Epidermal melanocyte (primary cell): ENCODE results near the gene PPIL6.

Experiments
- DNase-seq: peaks from one replicate; pipeline ENCODE4 v3.0.0; 2011; ENCODE audit warnings: low spot score; ENCODE audit not compliant: insufficient read length

Gene PPIL6

DNA sequence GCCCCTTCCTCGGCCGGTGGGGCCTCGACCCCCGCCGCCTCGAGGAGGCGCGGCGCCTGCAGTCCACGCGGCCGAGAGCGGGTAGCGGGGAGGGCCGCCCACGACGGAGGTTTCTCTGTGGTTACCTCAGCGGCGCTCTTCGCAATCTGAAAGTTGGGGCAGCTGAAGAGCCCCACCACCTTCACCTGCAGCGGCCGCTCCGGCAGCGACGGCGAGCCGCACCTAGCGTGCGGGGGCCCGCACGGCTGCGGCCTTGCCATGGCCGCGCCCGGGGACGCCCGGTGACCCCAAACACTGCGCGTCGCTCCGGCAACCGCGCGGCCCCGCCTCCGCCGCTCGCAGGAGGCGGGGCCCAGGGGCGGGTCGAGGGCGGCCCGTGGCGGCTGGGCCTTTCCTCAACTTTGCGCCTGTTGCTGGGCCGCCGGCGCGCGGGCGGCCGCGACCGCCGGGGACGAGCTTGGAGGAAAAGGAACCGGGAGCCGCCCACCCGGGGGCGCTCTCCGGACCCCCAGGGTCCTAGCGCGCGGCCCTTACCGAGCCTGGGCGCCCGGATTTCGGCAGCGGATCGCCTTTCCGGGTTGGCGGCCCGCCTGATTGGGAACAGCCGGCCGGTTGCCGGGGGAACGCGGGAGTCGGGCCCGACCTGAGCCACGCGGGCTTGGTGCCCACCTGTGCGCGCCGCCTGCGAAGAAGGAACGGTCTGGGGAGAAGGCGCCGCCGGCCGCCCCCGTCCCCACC, at the start of gene PPIL6, which contains the start of gene SMPD2:
TSS of gene PPIL6 (minus strand) at position 298 of the 738 bp plus-strand sequence. CDS start at position 260, 38 bp downstream.
TSS of gene SMPD2 (plus strand) at position 394 of the 738 bp plus-strand sequence. CDS start 398 bp downstream, outside the sequence.
- DNase-seq, result peak; percentile 79

DNA sequence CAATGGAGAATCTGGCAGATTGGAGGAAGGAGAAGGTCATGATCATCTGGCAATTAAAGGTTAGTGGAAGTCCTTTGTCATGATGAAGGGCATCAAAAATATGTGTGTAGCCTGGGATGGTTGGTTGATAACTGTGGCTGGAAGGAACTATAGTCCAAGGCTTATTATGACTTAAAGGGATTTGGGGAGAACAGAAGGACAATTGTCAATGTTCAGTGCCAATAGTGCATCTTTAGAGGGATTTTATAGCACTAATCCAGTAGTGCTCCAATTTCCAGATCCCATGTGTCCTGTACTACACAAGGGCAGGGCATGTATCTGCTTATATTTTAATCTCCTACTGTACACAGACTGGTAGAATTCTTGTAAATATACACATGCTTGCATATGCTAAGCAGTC, 47.6 kb upstream of the PPIL6 start:
- no peak for DNase-seq

DNA sequence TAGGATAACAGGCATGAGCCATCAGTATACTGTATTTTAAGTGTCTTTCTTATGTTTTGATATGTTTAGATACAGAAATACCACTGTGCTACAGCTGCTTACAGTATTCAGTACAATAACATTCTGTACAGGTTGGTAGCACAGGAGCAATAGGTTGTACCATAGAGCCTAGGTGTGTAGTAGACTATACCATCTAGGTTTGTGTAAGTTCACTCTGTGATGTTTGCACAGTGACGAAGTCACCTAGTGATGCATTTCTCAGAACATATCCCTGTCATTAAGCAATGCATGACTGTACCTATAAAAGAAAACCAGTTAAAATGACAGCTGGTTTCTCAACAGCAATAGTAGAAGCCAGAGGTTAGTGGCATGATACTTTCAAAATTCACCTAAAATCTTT, 45.6 kb upstream of the PPIL6 start:
- DNase-seq, result no peak

DNA sequence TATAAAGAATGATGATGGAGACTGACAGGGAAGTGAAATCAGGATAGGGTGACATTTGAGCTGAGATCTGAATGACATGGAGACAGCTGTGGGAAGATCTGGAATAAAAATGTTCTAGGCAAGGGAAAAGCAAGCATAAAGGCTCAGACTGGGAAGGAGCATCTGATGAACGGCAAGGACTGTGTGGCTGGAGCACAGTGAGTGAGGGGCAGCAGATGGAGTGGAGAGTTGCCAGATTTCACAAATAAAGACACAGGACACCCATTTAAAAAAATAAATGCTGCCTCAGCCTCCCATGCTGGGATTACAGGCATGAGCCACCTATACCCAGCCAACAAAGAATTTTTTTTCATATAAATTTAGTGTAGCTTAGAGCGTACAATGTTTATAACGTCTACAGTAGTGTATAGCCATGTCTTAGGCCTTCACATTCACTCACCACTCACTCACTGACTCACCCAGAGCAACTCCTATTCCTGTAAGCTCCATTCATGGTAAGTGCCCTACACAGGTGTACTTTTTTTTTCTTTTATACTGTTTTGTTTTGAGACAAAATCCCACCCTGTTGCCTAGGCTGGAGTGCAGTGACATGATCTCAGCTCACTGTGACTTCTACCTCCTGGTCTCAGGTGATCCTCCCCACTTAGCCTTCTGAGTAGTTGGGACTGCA, 45.0 kb upstream of the PPIL6 start:
- DNase-seq, result no peak

DNA sequence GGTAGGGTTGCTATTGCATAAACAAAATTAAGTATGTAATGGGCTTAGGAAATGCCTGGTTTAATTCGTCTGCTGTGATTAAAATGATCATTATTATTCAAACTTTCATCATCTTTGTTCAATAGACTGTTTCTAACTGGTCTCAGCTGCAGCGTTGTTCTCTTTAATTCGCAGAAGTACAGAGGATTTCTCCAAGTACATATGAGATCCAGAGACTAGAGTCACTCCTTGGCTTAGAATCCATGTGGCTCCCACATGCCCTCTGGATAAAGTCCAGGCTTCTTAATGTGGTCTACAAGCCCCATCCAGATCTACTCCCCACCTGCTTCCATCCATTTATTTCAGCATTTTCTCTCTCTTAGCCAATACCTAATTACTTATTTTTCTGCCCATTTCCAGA, 43.7 kb upstream of the PPIL6 start:
- no peak for DNase-seq

DNA sequence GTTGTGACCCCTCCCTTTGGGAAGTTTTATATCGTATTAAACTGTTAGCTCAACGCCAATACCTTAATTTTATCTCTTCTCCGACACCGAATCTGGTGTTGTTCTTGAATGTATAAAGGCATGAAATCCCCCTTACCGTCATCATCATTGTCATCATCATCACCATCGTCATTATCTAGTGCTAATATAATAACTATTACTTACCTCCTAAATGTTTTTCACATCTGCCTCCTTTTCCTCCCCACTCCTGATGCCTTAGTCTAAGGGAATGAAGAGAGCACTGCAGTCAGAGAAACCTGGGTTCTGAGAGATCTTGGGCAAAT, 43.3 kb upstream of the PPIL6 start:
- DNase-seq, result no peak

DNA sequence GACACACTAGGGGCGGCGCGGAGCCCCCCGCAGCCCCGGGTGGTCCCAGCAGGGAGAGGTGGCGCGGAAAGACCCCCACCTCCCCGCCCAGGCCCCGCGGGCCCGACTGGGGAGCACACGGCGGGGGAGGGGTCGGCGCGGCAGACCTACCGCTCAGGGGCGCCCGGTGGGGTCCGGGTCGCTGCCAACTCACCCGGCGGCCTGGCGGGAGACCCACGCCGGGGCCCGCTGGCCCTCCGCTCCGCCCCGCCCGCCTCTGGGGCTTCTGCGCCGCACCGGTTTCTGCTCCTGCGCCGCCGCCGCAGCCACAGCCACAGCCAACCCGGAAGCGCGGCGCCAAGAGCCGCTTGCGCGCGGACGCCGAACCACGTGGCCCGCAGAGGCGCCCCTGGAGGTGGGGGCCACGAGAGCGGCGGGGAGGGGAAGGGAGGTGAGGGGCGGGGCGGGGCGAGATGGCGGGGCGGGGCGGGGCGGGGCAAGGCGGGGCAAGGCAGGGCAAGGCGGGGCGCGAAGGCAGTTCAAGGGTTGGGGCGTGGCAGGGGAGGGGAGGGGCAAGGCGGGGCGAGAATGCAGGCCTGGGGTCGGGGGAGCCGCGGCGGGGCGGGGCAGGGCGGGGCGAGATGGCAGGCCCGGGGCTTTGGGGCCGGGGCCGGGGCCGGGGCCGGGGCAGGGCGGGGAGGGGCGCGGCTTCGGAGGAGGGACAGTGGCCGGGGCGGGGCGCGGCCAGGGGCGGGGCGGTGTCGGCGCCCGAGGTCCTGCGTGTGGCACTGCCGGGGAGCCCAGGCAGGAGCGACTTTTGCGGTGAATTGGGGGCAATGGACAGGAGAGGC, 42.7 kb upstream of the PPIL6 start, which contains the start of gene ZBTB24:
TSS of gene ZBTB24 (minus strand) at position 315 of the 830 bp plus-strand sequence. CDS start 1,193 bp downstream, outside the sequence.
- DNase-seq, result peak; percentile 67

DNA sequence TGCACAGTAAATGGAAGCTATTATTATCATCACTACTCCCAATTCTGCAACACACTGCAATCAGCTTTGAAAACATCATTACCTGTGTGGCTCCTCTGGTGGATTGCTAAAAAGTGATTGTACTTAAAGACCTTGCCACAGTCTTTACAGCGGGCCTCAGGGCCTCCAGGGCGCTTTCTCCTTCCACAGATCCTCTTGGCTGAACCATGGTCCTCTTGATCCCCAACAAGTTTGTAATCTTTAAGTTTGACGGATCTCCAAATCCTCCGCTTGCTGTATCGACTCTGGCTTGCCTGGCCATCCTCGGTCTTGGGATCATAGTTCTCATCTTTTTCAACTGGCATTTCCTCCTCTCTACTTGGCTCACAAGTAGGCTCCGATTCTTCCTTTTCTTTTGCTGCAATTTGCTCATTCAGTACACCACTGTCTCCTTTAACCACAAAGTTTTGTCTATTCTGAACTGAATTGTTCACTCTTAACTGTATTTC, 40.6 kb upstream of the PPIL6 start:
- DNase-seq, result no peak

DNA sequence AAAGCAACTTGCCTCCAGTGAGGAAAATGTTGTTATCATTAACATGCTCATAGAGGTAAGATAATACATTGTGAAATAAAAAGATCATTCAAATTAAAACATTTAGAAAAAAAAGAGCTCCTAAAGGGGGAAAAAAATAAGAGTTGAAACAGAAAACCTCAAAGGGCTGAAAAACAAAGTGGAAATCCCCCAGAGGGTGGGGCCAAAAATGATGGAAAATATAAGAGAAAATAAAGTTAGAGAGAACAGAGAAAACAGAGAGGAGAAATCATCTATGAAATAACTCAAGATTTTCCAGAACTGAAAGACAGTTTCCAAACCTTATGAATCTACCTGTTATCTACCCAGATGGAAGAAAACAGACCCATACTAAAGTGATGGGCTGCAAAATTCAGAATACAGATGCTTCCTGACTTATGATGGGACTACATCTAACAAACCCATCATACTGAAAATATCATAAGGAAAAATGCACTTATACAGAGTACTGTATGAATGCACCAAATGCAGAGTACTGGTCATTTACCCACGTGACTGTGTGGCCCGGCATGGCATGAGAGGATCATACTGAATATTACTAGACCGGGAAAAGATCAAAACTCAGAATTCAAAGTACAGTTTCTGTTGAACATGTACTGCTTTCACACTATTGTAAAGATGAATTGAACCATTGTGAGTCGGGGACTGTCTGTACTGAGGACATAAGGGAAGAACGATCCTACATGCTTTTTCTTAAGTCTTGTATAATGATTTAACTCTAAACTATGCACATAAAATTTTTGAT, 38.6 kb upstream of the PPIL6 start:
- no peak for DNase-seq

DNA sequence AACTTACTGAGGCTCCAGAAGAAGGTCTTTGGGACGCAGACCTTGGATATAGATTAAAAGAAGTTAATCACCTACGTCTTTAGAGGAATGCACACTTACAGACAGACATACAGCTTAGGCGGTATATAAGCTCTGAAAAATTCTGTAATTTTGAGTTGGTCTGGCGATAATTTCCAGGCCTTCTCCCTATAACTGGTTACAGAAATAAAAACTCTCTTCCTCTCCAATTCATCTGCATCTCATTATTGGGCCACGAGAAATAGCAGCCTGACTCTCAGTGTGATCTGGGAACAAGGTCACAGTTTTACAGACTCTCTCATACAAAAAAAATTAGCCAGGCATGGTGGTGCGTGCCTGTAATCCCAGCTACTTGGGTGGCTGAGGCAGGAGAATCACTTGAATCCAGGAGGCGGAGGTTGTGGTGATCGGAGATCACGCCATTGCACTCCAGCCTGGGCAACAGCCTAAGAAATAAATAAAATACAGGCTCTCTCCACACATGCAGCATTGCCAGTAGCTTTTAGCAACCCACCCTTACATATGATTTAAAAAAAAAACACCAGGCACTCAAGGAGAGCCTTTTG, 37.9 kb upstream of the PPIL6 start:
- no peak for DNase-seq

DNA sequence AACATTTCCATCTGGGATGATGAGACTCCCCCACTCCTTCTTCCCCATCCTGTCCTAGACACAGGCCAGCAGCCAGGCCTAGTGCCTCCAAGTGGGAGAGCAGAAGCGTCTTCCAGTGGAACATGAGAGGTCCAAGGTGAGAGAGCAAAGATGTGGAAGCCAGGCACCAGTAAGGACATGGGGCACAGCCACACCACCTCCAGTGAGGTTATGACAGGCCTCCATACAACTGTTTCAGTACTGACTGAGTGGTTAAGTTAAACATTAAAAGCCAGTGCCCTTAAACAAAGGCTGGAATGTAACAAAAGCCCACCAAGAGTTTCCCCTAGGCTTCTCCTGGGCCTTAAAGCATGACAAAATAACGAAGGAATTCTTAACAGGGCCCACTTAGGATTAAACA, 37.3 kb upstream of the PPIL6 start:
- no peak for DNase-seq

DNA sequence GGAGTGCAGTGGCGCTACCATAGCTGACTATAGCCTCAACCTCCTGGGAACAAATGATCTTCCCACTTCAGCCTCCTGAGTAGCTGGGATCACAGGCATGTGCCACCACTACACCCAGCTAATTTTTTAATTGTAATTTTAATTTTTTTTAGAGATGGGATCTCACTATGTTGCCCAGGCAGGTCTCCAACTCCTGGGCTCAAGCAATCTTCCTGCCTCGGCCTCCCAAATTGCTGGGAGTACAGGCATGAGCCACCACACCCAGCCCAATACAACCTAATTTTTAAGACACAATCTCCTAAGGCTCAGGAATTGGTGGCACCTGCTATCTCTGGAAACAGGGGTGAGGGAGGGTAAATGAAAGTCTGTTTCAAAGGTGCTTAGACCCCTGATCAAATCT, 36.8 kb upstream of the PPIL6 start:
- DNase-seq, result no peak

DNA sequence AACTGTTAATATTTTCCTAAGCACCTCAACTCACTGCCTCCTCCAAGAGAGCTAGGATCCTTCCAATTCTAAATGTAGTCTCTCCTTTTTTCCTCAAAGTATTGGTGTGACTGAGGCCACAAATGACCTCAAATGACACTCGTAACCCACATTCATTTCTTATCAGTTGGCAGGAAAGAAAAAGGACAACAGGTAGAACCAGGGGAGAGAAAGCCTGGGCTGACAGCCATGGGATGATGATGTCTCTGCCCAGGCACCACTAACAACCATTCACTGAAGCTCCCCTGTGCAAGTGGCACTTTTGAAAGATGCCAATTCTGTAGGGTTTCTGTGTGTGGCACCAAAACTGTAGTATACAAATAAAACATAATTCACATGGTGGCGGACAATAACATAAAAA, 35.2 kb upstream of the PPIL6 start:
- no peak for DNase-seq

DNA sequence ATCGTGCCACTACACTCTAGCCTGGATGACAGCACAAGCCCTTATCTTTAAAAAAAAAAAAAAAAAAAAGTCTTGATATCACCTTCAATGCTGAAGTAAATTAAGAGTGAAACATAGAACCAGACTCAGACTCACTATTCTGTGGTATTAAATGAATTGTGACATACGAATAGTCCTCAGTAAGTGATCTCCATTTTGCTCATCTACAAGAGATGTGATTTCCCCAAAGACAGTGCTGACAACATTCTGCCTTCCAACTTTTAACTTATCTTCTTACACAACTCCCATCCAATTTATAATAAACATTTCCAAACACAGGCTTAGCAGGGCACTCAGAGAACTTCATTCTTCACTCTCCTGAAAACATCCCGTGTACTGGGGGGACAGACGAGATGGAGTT, 34.6 kb upstream of the PPIL6 start:
- DNase-seq, result no peak

DNA sequence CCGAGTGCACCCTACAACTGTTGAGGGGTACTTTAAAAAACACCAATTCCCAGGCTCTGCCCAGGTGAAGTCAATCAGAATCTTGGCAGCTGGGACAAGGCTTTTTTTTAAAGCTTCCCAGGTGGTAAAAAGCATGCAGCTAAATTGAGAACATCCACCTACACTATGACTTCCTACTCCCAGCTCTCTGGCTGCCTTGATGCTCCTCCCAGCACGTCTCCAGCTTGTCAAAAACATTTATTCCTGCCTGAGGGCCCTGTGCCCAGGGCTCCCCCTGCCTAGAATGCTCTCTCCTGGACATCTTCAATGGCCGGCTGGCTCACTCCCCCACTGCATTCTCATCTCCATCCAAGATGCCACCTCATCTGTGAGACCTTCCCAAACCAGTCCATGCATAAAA, 32.7 kb upstream of the PPIL6 start:
- DNase-seq, result no peak

DNA sequence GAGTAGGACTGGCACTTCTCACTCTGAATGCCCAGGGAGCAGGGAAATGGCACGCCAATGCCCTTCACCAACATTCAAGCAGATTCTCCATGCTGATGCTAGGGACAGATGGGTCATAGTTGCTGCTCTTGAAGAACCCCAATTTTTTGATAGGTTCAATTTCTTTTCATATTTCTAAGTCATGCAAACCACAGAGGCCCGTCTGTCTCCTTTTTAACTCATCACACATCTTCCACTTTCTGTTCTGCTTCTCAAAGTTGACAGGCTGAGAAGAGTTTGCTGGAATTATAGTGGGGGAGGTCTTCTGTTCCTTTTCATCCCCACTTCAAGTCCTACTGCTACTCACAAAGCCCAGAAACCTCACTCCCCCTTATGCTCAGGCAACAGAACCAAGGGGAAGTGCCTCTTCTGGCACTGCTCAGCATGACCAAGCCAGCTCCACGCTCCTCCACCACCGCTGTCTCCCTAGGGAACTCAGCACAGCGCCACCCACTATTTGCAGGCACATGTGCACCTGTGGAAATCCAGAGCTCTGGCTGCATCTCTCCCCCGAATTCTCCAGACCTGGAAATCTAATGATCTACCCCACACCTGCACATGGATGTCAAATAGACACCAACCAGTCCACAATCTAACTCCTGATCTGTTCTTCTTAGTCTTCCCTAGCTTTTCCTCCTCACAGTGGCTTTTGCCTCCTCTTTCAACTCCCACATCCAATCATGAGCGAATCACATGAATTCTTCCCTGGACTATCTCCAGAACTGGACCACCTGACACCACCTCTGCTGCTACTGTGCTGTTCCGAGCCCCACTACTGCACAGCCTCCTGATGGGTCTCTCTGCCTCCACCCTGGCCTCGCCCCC, 31.9 kb upstream of the PPIL6 start:
- DNase-seq, result no peak

DNA sequence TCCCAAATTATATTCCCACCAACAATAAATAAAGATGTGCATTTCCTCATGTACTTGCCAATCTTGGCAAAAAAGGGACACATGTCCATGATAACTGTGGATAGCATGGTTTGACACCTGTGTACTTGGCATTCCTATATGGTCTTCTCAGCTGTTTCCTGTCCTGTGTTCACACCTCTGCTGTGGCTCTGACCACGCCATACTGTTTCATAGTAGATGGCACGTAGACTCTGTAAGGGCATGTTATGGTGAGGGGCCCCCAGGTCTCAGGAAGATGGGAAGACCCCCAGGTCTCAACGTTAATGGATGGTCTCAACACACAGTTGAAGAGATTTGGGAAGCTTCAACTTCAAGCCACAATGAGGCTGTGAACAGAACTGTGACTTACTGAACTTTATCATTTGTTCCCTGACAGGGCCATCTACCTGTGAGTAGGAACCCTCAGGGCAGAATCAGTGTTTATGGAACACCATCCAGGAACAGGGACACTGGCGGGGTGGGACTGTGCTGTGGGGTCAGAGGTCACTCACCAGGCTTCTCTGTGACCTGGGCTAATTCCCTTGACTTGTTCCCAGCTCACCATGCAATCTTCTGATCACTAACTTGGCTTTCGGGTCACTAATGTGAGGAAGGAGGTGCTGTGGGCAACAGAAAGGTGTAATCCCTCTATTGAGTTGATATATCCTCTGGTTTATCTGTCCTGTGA, 30.8 kb upstream of the PPIL6 start:
- DNase-seq, result no peak

DNA sequence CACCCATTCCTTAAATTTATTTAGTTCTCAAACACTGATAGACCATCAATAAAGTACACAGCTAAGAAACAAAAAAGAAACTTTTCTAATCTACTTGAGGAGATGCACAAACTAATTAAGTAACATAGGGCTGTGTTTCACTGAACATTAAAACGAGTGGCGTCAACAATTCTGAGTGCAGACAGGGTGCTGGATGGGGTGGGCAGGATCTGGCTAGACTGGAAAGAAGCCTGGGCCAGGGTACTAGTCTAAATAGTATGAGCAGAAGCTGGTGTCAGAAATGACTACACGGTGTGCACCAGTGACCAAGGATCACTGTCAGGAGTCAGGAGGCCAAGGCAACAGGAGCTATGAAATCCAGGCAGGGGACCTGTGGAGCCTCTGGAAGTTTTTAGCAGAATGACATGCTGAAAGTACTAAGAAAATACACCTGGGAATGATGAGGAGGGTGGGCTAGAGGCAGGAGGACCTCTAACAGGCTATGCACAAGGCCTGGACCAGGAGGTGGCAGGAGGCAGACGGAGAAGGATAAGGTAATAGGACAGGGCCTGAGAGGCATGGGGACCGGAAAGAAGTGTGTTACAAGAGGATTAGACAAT, 29.3 kb upstream of the PPIL6 start:
- DNase-seq, result no peak

DNA sequence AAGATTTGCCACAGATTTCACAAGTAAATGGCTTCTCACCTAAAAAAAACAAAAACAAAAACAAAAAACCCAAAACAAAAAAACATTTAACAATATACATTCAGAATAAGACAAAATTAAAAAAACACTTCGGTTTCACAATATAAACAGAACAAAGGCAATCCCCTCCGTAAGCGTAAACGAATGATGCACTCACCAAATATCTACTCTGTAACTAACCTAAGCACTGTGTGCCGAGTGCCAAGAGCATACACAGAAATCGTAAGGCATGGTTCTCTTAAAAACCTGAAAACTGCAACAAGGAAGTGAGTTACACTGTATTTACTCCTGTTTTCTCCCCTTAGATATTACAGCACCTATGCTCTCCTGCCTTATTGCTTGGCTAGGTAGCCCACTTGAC, 27.3 kb upstream of the PPIL6 start:
- no peak for DNase-seq
